ENCODE results near the gene GRK4.
"Not testable (repeated sequence)": the region's sequence is repeated elsewhere in the genome, so short reads cannot be mapped to it uniquely, and the experiment has no call there.

GRK4 gene

DNA sequence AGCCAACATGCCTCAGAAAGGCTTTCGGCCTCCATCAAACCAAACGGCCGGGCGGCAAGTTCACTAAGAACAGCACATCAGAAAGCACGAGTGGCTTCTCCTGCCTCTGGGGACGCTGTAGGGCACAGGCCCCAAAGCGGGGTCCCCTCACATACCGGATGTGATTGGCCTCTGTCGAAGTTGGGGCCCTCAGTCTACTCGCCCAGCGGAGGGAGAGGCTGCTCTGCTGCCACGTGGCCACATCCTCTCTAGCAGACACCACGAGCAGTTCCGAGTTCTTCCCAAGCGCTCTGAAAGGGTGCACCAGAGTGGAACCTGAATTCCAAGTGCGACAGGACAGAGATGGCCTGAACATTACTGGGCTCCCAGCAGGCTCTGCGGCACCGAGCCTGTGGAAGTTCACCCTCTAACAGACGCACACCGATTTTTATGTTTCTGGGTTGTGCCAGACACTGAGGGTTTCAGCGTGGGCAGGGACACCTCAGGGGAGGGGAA, 21.3 kb upstream of the GRK4 start:
- no peak for DNase-seq (ENCODE audit: low read depth)

DNA sequence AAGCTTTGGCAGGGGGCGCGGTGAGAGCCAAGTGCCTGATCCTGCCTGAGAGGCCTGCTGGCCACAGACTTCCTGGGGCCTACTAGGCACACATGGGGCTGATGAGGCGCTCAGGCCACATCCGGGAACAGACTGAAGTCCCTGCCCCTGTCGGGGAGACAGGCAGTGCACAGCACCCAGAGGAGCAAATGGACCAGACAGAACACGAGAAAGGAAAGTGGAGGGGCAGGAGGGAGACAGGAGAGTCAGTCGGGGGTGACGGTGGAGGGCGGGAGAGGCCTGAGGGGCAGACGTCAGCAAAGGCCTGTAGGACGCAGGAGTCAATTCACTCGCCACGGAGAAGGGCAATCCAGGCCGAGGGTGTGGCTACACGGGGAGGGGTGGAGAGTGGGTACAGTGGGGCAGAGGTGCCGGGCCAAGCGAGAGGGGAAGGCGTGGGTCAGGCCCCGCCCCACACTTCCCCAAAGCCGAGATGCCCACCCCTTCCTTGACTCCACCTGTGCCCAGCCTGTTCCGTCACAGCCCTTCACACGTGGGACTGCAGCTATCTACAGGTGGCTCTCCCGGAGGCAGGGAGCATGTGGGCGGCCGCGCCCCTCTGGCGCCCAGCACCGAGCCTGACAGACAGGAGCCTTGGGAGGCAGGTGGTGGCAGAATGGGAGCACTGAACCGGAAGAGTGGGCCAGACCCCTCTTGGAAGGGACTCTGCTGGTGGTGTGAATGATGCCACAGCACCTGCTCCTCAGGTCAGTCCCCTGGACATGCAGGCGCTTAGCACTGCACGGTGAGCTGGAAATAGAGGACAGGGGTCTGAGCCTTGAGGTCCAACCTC, 20.6 kb upstream of the GRK4 start:
- no peak for DNase-seq (ENCODE audit: low read depth)

DNA sequence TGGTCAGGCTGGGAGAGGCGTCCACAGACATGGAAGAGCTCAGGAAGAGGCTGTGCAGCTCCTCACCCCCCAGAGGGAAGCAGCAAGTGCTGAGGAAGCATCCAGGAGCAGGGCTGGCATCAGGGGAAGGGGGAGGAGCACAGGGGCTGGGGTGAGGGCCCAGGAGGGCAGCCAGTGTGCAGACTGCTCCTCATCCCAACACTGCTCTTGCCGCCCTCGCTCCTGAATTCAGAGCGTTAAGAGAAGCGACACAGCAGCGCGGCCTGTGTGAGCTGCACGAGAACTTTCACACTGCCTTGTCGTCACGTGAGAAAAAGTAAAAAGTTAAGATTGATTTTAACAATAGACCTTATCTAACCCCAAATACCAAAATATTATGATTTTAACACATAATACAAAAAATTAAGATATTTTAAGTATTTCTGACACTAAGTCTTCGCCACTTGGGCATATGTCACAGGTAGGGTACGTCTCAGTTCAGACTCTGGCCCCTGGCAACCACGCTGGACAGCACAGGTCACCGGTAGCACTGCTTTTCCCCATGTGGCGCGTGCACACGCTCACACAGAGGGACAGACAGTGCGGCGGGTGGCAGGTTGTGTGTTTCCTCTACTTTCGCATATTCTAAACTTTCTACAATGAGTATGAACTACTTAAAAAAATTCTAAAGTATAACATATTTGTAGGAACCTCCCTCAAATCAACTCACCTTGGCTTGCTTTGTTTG, 19.8 kb upstream of the GRK4 start:
- DNase-seq (ENCODE audit: low read depth) = no peak

DNA sequence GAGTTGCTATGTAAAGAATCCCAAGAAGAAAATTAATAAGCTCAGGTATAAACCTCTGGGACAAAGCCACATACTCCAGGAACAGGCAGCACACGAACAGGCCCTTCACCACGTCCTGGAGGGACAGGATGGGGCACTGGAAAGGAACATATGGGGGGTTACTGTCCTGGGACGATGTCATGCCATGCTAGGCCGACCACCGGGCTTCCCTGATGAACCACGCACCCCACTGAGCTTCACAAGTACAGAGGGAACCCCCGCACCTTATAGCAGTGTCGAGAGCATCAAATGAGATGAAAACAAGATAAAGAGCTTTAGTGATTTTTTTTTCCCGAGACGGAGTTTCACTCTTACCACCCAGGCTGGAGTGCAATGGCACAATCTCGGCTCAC, 19.3 kb upstream of the GRK4 start:
- no peak for DNase-seq (ENCODE audit: low read depth)

DNA sequence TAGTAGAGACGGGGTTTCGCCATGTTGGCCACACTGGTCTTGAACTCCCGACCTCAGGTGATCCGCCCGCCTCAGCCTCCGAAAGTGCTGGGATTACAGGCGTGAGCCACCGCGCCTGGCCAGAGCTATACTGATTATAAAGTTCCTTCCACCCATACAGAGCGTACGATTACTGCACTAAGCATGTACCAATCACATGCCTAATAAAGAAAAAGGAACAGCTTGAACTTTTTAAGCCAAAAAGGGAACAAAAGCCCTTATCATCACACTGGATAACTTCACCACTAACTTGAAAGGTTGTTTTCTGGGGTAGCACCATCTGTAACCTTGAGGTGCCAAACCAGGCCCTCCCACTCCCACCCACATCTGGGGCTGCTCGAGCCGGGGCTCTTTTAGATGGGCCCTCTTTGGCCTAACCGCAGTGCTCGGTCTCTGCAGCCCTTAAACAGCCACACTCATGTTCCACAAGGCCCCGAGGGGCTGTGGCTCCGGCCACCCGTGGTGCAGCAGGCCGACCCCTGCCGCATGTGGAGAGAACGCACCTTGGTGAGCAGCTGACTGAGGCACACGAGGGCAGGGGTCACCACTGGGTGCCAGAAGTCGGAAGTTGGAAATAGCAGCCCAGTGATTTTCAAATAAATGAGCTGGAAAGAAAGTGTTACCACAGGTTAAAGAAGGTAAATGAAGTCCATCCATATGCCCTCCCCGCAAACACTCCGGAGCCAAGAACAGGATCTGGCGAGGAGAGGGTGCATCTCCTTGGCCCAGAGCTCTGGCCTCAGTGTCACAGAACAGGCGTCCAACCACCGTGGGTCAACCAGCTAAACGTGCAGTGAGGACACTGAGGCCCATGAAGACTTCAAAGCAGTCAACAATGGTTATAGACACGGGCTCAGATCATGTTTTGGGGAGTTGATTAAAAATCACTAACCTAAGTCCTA, 18.5 kb upstream of the GRK4 start:
- no peak for DNase-seq (ENCODE audit: low read depth)

DNA sequence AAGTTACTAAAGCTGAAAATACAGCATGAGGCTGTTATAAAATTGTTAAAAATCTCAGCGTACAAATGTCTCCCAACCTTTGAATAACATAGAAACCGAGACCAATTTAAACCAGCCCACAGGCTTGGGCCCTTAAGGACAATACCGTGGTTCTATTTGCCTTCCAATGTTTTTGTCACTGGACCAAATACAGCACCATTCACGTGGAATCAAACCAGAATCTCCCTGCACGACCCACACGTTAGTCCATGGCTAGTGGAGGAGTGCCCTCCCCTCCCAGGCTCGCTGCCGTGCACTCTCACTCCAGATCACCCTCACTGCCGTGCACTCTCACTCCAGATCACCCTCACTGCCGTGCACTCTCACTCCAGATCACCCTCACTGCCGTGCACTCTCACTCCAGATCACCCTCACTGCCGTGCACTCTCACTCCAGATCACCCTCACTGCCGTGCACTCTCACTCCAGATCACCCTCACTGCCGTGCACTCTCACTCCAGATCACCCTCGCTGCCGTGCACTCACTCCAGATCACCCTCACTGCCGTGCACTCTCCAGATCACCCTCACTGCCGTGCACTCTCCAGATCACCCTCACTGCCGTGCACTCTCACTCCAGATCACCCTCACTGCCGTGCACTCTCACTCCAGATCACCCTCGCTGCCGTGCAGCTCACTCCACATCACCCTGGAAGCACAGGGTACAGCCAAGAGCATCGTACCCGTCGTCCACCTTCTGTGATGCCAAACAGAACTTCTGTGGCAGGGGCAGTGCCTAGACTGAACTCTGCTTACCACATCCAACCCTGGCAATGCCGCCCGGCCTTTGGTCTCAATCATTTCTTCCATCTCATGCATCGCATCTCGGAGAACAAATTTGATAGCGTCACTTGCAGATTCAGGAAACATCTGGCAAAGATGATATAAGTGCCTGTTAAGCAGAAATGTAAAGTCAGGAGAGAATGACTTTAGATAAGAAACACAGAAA, 17.5 kb upstream of the GRK4 start:
- DNase-seq (ENCODE audit: low read depth) = not testable (repeated sequence)

DNA sequence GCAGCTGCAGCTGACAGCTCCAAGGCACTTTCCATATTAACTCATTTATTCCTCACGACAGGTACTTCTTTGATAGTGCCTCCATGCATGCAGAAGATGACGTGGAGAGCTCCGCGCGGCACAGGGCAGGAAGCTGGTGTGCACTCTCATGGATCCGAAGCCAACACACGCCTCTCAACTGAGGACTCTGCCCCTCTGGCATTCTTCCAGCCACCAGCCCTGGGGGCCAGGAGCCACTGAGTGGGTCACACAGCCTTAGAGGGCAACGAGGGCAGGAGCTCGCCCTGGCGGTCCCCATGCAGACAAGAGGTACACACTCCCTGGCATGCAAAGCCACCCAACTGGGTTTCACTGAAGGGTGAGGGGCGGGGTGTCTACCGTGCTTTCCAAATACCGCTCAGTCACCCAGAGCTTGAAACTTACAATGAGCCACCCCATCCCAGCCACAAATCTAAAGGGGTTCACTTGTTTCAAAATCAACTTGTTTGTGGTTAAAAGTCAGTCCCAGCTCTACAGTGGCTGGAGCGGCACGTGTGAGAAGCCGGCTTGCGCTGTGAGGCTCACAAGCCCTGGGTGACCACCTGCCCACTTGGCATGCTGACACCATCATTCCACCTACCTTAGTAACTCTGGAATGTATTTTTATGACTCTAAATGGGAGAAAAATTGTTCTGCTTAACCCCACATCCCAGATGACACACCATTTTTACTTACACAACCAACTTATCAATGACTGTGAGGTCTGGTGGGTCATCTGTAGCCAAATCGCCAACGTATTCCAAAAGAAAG, 16.4 kb upstream of the GRK4 start:
- DNase-seq (ENCODE audit: low read depth) = no peak

DNA sequence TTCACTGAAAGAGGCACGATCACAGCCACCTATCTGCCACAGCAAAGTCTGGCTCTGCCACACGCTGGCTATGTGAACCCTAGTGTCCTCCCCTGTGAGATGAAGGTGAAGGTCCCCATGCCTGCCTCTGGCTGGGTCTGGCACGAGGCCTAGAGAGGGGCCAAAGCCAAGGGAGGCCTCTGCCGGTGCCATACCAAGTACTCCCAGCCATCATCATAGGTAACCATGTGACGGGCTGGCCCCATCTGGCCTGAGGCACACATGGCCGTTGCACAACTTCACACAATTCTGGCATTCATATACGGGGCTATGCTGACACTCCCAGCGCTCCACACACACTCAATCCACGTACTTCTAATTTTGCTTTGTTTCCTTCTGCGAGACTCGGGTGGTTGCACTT, 15.4 kb upstream of the GRK4 start:
- no peak for DNase-seq (ENCODE audit: low read depth)

DNA sequence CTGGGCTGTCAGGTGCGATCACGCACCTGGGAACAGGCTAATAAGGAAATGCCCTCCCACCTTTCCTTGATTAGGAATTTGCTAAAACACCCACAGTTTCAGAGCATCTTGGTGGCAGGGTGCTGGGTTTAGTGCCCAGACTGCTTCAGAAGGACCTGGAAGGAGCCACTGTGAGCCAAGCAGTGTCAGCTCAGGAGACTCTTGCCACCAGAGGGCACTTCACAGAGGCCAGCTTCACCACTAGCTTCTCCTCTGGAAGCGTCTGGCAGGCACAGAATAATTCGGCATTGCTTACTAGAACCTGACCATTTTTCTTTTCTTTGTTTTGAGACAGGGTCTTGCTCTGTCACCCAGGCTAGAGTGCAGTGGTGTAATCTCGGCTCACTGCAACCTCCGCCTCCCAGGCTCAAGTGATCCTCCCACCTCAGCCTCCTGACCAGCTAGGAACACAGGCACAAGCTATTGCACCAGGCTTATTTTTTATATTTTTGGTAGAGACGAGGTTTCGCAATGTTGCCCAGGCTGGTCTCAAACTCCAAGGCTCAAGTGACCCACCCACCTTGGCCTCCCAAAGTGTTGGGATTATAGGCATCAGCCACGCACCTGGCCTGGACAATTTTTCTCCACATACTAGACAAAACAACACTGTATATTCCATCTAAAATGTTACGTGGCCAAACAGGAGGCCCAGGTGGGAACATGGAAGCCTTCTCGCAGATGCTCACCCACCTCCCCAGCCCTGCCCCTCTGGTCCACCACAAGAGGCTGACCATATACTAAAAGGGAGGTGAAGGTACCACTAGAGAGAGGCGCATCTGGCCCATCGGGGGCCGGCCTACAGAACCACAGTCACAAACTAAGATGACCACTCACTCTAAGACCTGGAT, 14.2 kb upstream of the GRK4 start:
- DNase-seq (ENCODE audit: low read depth) = no peak

DNA sequence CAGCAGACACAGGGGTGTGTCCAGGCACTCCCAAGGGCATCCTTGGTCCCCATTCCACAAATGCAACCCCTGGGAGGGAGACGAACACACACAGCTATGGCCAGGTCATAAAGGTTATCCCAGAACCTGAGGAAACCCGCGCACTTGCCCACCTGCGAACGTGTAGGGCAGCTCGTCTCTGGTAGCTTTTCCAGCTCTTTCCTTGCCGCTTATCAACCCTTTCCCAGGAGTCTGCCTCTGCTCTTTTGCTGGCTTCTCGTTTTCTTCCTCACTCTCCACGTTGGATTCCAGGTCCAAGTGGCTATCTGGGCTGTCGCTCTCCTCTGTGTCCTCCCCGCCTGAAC, 13.6 kb upstream of the GRK4 start:
- DNase-seq (ENCODE audit: low read depth) = no peak

DNA sequence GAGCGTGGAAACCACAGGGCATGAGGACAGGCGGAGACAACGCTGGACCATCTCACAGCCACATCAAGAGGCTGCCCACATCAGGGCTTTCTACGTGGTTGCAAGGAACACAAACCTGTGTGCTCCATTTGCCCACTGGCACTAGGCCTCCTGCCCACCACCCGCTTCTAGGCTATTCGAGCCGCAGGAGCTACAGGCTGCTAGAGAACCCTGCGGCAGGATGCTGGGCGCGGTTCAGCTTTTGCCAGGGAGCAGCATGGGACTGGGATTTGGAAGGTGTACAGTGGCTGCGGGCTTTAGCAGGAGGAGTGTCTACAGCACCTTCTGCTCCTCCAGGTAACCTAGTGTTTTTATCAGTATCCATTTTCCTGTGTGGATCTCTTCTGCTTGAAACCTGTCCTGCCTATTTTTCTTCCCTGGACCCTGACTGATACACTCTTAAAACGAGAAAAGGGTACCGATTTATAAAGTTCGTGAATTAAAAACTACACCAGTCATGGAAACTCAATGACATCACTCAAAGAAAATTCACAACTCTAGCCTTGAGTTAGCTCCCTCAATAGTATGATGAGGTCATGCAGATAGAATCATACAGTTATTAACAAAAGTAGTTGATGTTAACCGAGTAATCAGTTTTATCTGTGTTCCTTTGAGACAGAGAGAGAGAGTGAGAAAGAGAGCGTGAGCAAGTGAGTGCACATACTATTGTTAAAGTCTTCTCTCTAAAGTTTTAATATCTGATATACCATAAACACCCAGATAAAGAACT, 13.0 kb upstream of the GRK4 start:
- no peak for DNase-seq (ENCODE audit: low read depth)

DNA sequence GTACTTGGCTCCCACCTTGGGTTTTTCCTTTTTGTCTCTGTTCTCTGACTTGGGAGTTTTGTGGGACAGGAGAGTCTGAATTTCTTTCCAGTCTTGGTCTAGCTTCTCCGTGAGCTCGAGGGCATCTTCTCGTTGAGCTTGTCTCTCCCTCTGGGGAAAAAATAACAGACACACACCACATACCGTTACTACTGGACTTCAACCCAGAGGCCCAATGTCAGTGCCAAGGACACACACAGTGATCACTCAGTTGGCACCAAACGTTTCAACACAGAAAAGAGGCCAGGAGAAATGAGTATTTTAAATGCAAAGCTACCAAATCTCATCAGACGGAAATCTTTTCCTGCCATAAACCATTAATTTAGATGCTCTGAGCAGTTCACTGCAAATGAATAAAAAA, 9.9 kb upstream of the GRK4 start:
- DNase-seq (ENCODE audit: low read depth) = no peak

DNA sequence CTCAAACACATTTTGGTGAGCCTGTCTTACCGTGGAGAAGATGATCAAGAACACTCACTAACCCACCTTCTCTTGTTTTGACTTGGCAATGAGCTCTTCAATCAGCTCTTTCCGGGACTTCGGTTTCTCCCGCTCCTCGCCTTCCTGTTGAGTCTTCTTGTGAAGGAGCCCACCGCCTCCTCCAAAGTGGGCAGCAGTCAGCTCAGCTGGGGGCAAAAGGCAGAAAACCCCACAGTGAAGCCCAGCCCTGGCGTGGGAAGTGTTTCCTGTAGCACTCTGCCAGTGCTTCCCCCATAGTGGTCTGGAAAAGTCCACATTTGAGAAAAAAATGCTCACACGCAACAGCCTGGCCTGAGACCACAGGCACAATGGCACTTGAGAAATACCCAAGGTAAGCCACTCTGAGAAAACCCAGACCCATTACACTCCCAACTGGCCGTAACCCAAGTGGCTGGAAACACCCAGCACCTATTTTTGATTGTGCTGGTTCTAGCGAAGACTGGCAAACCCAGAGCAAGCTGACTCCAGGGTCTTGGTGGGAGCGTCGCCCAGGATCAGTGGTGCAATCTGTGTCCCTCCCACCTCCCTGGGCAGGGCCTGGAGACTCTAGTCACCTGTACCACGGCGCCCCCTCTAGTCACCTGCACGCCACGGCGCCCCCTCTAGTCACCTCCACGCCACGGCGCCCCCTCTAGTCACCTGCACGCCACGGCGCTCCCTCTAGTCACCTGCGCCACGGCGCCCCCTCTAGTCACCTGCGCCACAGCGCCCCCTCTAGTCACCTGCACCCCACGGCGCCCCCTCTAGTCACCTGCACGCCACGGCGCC, 8.8 kb upstream of the GRK4 start:
- no peak for DNase-seq (ENCODE audit: low read depth)

DNA sequence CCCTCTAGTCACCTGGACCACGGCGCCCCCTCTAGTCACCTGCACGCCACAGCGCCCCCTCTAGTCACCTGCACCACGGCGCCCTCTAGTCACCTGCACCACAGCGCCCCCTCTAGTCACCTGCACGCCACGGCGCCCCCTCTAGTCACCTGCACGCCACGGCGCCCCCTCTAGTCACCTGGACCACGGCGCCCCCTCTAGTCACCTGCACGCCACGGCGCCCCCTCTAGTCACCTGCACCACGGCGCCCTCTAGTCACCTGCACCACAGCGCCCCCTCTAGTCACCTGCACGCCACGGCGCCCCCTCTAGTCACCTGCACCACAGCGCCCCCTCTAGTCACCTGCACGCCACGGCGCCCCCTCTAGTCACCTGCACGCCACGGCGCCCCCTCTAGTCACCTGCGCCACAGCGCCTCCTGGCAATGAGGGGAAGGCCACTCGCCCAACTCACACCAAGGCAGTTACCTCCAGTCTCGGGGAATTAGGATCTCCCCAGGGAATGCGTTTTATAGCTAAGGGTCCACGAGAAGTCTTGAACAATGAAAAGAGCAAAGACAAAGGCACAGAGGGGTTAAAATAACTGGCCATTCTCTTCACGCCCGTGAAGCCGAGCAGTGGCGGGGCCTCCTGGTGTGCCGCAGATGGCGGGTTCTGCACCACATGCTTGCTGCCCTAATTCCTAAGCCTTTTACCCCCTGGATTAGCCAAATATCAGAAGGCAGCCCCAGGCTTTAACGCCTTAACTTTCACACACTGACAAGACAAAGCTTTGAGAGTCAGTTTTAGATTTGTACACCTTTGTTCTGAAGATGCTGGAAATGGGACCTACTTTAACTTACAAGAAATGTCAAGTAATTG, 8.0 kb upstream of the GRK4 start:
- DNase-seq (ENCODE audit: low read depth) = not testable (repeated sequence)

DNA sequence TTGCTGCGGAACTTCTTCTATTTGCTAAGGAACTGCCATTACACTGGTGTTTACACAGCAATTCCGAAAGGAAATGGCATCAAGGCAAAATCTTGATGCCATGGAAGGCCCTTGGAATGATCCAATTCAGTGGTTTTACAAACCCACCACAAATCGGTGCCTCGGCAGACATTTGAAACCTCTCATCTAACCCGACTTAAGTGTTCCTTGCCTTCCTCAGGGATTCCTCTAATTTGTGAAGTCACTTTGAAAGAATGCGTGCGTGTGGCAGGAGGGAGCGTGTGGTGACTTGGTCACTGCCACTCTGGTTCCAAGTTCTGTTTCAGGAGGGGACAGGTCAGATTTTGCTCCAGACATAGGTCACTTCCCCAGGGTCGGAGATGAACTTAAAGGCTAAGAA, 4.9 kb upstream of the GRK4 start:
- DNase-seq (ENCODE audit: low read depth) = no peak

DNA sequence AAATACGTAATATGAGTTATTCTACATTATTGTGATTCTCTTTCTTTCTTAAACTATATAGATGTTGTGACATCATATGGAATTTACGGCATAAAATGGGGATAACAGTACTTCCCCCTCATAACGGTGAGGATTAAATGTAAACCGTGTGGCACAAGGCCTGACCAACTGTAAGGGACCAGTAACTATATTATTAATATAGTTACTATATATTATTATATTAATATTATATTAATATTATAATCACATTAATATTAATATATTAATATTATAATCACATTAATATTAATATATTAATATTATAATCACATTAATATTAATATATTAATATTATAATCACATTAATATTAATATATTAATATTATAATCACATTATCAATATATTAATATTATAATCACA, 2.9 kb upstream of the GRK4 start:
- DNase-seq (ENCODE audit: low read depth) = not testable (repeated sequence)

DNA sequence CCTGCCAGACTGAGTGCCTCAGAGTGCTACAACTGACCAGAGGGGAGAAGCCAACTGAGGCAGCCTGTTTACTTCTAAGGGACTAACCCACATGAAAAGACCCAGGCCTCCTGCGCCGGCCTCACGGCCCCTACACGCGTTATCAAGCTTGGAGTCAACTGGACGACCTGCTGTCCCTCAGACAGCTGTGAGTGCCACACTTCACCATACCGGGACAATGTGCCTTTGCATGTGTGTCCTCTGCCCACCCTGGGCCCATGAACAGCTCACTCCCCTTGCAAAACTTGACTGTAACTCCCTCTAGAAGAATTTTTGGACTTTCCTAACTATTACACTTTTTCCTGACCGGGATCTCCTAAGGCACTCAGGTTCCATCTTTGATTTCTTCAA, 2.0 kb upstream of the GRK4 start:
- DNase-seq (ENCODE audit: low read depth) = no peak
